Right forelimb (tissue), 1 donor: Measurements from ENCODE around the gene WDR75.
"Not testable (repeated sequence)": the region's sequence is repeated elsewhere in the genome, so short reads cannot be mapped to it uniquely, and the experiment has no call there.

ENCODE experiments used
- DNase-seq: peaks from one replicate; pipeline ENCODE4 v3.0.0-alpha.2; 2018

Gene WDR75

DNA sequence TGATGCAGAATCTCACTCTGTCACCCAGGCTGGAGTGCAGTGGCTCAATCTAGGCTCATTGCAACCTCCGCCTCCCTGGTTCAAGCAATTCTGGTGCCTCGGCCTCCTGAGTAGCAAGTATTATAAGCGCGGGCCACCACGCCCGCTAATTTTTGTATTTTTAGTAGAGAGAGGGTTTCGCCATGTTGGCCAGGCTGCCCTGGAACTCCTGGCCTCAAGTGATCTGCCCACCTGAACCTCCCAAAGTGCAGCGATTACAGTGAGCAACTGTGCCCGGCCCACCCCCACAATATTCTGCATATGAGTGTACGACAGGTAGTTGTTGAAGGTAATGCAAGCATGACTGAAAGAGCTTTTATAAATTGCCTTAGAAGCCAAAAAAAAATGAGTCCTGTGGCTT is 1.2 kb downstream of the WDR75 start:
- DNase-seq: no peak

DNA sequence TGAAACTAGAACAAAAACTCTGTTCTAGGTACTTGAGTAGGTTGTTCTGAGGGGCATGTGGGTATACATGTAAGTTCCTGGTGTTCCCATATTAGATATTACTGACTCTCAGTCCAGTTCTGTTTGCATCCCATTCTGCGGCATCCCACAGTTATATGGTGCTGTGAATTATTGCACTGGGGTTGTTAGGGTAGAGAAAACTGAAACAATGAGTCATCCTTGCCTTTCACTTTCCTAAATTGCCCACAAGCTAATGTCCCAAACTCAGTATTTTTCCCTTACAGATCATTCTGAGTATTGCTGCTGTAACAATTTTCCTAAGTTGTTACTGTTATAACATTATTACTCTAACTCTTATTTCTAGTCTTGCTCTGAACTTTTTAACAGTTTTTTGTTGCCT is 3.0 kb downstream of the WDR75 start:
- no peak for DNase-seq

DNA sequence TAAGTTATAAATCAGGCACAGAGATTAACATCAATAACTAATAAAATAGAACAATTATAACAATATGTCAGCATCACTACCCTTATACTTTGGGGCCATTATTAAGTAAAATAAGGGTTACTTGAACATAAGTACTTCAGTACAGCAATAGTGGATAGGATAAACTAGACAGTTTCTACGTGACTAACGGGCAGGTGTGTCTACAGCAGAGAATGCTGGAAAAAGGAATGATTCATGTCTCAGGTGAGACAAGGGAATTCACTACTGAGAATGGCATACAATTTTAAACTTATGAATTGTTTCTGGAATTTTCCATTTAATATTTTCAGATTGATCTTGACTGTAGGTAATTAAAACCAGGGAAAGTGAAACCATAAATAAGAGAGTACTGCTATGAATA is 5.5 kb downstream of the WDR75 start:
- no peak for DNase-seq

DNA sequence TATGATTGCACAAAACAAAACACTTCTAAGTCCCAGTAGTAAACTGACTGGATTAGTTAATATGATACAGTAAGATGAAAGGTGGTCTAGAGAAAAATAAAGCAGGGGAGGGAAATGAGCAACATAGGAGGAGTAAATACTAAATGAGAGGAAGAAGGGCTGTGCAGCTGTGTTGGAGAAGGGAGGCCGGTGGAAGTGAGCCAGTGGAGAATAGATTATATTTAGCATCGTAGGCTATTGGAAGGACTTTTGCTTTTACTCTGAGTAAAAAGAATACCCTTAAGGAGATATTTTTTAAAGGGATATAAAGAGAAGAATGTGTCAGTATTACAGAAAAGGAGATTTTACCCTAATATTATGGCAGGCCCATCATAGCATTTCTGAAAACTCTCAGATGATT is 12.7 kb downstream of the WDR75 start:
- peak; percentile 51 for DNase-seq

DNA sequence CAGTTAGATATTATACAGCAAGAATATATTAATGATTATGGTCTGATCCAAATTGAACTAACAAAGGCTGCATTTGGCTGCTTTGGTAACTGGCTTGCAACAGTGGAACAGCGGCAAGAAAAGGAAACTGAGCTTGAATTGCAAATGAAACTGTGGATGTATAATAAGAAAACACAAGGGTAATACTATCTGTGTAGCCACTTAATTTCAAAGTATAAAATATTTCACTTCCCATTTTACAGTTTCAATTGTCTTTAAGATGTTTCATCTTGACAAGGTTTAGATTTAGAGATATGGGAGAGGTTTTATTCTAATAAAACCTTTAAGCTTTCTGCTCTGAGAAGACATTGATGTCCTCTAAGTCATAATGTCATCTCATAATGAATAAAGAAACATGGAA is 23.8 kb downstream of the WDR75 start:
- DNase-seq: no peak

DNA sequence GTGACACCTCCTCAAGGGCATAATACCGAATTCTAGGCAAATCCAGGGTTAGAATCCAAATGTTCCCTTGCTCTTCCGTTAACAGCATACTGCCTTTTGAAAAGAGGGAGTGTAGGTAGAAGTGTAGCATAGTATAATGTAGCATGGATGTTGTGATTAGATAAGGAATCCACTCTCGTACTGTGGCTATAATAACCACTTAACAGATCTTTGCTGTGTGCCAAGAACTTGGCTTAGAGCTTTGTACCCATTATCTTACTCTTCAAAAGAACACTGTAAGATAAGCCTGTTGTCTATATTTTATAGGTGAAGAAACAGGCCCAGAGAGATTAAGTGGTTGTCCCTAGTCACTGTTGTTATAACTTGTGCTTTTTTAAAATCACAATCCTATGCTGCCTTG is 24.2 kb downstream of the WDR75 start:
- DNase-seq: no peak

DNA sequence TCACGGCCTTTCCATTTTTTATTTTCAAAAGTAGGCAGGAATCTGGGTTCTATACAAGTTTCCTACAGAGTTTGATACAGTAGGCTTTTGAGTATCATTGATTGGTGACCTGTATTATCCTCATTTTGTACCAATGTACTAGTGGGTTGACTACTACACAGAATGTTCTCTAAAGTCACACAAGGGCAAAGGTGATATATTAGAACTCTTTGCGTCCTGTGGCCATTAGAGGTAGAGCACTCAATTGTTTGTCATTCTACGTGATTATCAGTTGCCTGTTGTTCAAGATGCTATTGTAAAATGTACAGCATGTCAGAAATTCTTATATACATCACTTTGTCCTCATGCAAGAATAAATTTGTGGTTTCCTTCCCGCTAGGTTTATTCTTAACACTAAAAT is 24.8 kb downstream of the WDR75 start:
- no peak for DNase-seq

DNA sequence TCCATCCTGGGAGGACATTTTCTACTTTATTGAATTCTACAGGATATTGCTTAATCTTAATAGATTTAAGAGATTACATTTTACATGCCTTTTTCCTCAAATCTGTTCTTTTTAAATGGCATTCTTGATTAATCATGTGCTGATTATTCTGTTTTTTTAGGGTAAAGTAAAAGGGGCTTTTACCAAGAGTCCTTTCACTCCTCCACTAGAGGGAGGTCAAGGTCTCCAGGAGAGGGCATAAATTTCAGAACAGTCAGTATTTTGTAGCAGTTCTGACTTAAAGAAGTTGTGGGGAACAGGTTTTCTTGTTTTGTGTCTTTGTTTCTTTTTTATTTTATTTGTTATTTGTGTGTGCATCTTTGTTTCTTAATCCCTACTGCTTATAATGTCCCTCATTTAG is 25.4 kb downstream of the WDR75 start:
- no peak for DNase-seq

DNA sequence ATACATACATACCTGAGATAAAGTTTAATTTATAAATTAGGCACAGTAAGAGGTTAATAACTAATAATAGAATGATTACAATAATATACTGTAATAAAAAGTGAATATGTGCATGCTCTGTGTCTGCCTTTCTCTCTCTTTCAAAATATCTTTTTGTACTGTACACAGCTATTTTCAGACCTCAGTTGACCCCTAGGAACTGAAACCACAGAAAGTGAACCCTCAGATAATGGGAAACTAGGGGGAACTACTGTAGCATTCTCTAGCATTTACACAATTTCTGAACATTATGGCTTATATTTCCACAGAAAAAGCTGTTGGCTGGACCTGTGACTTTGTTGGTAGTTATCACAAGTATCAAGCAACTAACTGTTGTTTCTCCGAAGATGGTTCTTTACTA is 25.9 kb downstream of the WDR75 start:
- no peak for DNase-seq

DNA sequence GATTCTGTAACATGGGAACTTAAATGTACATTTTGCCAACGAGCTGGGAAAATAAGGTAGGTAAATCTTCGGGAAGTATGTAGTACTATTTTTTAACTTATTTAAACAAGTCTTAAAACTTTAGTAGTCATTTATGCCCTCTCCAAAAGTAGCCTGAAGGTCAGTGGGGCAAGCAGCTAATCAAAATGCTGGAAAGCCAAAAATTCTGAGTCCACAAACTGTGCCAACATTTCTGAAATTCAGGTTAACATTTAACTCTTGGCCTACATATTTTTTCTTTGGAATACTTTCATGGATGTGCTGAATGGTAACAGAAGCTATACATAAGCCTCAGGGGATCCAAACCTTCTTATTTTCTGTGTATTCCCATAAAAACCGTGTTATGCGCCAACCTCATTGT is 26.3 kb downstream of the WDR75 start:
- no peak for DNase-seq

DNA sequence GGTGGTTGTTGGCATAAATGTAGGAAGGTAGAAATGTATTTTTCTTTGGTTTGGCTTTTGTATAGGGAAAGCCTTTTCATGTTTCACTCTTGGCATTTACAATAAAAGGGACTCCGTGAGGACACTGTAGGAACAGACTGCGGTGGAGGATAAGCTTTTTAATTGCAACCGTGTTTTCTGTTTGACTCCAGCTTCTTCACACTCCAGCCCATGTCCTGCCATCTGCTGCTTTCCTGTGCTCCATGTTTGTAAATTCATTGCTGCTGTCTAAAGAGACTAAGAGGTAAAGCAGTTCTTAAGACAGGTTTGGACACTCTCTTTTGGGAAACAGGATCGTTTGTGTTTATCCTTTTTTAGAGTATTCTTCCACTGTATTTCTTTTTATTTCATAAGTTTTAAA is 33.3 kb downstream of the WDR75 start:
- DNase-seq: no peak

DNA sequence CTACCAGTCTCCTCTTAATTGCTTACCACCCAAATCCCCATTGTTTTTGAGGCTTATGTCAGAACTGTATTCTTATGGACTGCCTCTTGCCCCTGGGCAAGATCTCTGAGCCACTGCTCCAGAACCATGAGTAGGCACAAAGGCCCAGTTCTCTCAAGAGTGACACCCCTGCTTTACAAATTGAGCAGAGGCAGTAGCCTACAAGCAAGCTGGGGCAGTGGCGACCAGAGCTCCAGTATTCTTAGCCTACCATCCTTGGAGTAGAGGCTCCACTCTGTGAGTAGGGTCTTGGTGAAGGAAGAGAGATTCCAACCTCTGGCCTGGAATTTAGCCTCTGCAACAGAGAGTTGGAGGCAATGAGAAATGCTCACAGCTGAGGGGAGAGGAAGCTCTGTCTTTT is 36.5 kb downstream of the WDR75 start:
- DNase-seq: no peak

DNA sequence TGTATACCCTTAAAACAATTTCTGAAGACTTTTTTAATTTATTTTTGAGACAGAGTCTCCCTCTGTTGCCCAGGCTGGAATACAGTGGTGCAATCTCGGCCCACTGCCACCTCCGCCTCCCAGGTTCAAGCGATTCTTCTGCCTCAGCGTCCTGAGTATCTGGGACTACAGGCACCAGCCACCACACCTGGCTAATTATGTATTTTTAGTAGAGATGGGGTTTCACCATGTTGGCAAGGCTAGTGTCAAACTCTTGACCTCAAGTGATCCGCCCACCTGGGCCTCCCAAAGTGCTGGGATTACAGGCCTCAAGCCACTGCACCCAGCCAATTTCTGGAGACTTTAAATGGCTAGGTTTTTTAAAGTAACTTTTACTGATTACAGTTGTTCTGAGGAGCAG is 37.0 kb downstream of the WDR75 start:
- not testable (repeated sequence) for DNase-seq

DNA sequence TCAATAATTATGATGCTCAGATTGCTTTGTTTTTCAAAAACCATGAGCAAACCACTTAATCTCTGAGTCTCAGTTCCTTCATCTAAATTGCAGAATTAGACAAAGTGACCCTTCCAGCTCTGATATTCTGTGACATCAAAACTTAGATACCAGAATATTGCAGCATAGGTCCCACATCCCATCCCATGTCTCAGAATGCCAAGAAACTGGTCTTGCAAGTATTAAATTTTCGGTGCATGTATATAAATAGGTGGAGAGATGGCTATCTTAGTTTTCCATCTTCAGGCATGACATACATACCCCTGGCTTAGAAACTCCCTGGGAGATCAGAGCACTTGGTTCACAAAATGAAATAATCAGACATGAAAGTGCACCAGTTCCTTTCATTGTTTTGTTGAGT is 39.8 kb downstream of the WDR75 start:
- DNase-seq: no peak

DNA sequence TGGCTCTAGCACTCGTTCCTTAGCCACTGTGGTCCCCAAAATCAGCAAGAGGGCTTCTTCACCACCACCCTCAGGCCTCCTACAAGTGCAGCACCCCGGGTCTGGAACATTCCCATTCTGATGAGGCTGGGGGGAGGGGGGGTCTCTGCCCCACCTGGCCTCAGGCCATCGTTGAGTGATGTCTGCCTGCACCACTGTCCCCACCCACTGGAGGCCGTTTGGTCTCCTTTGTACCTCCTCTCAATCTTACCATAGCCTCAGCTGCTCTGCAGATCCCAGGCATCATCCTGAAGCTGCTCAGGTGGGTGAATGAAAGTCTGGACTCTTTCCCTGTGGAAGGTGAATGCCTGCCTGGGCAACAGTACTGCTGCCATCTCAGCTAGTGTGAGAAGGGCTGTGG is 42.3 kb downstream of the WDR75 start:
- DNase-seq: no peak

DNA sequence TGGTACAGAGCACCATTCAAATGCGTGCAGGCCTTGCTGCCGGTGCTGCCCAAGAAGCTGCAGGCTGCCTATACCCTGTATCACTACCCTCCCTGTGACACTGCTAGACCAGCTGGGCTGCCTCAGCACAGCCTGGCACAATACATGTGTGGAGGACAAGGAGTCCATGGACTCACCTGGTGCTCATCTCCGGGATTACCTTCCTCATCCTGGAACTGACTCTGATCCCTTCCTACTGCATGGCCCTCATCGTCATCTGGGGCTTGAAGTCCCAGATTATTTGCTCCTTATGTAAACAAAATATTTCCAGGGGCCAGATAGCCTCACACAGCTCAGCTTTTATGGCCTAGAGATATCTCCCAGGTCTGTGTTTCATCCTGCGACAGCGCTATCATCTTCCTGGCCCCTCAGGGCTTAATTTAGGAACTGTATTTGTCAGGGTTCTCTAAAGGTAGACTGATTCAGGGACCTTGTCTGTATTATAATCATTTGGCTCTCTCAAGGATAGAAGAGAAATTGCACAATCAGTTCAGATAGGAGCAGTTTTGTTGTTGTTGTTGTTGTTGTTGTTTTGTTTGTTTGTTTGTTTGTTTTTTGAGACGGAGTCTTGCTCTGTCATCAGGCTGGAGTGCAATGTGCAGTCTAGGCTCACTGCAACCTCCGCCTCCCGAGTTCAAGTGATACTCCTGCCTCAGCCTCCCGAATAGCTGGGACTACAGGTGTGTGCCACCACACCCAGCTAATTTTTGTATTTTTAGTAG is 42.9 kb downstream of the WDR75 start:
- DNase-seq: no peak

DNA sequence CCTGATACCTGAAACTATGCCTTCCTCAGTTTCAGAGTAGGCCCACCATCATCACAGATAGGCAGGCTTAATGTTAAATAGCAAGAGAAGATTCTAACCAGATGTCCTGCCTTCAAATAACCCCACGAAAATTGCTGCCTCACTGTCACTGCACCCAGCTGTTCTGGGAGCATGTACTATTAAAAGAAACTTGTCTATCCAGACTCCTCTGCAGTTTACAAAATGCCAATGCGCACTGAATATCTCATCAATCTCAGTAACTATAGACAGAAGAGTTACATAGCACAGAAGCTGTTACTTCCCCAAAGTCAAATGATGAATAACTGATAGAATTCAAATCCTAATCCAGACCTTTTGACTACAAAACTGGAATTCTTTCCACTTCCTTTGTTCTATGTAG is 43.9 kb downstream of the WDR75 start:
- no peak for DNase-seq

DNA sequence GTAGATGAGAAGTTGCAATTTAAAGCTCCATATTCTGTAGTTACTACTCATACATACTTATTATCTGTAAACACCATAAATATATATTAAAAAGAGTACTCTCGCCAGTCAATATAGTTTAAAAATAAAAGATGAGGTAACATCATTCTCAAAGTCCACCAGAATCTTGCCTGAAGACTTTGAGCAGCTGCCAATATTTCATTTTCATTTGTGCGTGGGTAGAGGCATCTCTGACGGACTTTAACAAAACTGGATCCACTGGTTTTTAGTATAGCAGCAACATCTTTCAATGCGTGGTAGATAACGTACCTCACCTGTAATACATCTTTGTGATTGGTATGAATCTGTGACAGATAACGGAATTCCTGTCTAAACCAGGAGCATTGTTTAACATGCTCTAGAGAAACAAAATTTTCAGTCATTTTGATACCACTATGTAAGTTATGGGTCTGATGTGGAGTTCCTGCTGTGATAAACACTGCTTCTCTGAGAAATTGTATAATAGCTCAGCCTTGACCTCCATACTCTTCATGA is 45.0 kb downstream of the WDR75 start:
- DNase-seq: no peak

DNA sequence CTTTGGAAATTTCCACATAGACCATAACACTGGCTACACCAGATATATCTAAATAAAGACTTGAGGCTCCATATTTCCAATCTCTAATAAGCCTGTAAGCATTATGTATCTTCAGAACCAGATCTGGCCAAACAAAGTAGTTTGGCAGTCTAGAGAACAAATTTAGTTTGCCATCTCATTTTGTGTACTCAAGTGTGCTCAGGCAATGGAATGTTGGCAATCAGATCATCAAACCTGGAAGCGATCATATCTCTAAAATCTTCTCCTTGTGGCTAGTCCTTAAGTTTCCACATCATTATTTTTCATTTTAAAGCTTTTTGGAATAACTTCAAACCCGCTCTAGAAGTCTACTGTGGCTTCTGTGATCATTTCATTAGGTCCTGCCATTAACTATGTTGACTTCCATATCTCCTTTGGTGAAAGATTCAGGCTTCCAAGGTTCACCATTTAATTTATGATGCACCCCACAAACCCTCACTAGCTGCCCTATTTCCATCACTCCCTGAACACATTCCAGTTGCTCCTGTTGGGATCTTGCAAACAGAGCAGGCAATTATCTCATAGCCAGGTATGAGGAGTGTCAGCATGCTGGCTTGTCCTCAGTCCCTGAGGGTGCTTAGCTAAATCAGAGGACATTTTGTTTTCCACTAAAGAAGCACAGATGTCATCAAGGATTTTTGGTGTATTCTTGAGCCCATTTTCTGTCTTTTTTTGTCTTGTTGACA is 46.2 kb downstream of the WDR75 start:
- DNase-seq: no peak

DNA sequence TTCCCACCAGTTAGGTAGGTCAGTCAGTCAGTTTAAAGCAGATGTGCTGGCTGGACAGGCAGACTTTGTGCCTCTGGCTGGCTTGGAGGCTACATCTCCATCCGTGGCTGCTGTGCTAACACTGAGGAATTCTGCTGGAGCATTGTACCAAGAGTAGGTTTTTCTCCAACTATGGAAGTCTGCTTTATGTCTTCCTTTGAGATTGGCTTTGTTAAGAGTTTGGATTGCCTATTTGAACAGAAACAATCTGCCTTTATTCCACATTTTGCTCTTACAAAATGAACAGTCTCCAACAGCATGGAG is 46.7 kb downstream of the WDR75 start:
- no peak for DNase-seq

DNA sequence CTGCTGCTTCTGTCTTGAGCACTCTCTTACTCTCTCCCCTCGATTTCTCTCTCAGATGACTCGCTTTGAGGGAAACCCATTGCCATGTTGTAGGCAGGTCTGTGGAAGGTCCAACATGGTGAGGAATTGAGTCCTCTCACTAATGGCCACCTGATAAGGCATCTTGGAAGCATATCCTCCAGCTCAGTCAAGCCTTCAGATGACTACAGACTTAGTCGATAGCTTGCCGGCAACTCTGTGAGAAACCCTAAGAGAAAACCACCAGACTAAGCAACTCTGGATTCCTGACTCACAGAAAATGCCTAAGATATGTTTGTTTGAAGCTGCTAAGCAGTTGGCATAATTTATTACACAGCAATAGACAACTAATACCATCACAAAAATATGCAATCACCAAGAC is 51.2 kb downstream of the WDR75 start:
- DNase-seq: no peak

DNA sequence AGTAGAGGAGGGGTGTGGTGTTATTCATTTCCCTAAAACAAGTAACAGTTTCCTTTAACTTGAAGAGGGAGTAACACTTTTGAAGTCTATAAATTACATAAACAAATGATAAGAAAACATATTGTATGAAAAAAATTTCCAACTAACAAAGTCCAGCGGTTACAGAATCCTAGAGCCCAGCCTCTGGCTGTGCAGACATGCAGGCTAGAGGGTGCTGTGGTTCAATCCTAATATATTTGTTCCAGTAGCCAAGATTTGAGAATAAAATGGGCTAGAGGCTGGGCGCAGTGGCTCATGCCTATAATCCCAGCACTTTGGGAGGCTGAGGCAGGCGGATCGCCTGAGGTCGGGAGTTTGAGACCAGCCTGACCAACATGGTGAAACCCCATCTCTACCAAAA is 56.9 kb downstream of the WDR75 start:
- no peak for DNase-seq

DNA sequence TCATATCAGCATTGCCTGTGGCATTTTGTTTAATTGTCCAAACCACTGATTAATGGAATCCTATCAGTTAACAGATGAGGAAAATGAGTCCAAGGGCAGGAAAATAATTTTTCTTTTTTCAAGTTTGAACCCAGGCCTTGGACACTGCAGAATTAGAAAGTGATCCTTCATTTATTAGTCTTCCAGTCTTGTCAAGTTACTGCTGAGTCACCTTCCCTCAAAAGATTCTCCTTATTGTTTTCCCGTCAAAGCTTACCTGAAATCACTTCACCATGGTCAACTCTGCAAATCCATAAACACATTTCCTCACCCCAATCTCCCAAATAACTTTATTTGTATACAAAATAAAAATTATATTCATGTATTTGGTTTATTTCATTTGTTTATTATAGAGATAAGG is 57.9 kb downstream of the WDR75 start:
- DNase-seq: no peak

DNA sequence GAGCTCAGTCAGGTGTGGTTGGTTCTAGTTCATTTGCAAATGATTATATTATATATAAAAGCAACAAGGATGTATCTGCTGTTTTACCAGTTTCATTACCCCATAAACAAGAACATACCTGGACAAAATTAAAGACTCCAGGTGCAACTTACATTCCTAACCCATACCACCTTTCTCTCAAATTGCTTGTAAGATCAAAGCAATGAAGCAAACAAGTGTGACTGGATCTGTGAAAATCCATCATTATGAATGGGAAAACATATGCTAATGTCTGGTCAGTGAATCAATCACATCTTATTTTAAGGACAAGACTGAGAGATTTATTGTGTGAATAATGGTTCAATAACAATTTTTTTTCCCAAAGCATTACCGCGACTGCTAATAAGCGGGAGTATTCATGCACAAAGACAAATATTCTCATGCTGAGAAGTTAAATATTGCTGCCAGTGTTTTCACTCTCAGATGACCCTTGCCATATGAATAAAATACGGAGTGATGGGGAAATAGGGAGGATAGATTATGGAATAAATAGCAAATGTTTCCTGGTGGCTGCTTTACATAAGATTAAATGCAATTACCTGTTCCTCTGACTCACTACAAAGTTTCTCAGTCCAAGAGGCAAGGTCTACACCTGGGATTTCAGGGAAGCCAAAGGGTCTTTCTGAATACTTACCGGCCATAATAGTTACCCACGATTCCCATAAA is 59.3 kb downstream of the WDR75 start:
- no peak for DNase-seq
